GM23248 (cell line): Measurements from ENCODE around the gene OCIAD1.

Experiments used
- EZH2 ChIP-seq: fragments of 200-600 bp; sonication (generic); IDR thresholded peaks from 2 replicates; pipeline ENCODE4 v1.6.1; 2018; ENCODE audit warnings: antibody characterized with exemption, mild to moderate bottlenecking; ENCODE audit not compliant: insufficient read depth, poor library complexity, severe bottlenecking
- EZH2phosphoT487 ChIP-seq: fragments of 200-600 bp; sonication (generic); IDR thresholded peaks from 2 replicates; pipeline ENCODE4 v1.6.1; 2018; ENCODE audit warnings: antibody characterized with exemption, moderate library complexity, mild to moderate bottlenecking, low read depth; ENCODE audit not compliant: insufficient read depth

- no peak for TF ChIP-seq EZH2phosphoT487
- TF ChIP-seq EZH2: no peak
Measured at GRCh38 chr4:48804584-48805301, 26.1 kb upstream of the OCIAD1 start.
